ENCODE measurements around the gene ZNF469.

The ZNF469 gene

GRCh38 chr16:88382491-88383400 is at the start of gene ZNF469:
ZNF469 (plus strand) TSS chr16:88382959; CDS start chr16:88427471, 44,512 bp downstream.
- DNase-seq, result no peak

DNA sequence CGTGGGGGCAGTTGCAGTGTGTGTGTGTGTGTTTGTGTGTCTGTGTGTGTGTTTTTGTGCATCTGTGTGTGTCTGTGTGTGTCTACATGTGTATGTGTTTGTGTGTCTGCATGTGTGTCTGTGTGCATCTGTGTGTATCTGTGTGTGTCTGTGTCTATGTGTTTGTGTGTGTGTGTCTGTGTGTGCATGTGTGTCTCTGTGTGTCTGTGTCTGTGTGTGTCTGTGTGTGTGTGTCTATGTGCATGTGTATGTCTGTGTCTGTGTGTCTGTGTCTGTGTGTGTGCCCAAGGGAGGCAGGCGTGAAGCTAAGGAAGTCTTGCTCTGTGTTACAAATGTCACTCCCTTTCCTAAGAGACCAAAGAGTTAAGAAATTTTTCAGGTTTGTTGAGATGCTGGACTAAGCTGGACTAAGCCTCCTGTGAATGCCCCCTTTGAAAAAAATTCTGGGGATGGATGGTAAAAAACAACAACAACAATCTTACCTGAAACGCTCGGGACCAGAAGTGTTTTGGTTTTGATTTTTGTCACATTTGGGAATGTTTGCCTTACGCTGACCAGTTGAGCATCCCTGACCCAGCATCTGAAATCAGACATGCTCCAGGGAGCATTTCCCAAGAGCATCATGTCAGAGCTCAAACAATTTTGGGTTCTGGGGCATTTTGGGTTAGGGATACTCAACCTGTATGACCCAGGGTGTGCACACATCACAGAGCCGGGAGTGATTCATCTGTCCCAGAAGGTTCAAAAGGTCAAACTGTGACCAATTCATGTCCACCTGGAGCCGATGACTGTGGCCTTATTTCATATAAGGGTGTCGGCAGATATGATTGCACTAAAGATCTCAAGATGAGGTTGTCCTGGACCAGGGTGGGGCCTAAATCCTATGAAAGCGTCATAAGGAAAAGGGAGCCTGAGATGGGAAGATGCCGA is 48.6 kb upstream of the ZNF469 start:
- no peak for DNase-seq

DNA sequence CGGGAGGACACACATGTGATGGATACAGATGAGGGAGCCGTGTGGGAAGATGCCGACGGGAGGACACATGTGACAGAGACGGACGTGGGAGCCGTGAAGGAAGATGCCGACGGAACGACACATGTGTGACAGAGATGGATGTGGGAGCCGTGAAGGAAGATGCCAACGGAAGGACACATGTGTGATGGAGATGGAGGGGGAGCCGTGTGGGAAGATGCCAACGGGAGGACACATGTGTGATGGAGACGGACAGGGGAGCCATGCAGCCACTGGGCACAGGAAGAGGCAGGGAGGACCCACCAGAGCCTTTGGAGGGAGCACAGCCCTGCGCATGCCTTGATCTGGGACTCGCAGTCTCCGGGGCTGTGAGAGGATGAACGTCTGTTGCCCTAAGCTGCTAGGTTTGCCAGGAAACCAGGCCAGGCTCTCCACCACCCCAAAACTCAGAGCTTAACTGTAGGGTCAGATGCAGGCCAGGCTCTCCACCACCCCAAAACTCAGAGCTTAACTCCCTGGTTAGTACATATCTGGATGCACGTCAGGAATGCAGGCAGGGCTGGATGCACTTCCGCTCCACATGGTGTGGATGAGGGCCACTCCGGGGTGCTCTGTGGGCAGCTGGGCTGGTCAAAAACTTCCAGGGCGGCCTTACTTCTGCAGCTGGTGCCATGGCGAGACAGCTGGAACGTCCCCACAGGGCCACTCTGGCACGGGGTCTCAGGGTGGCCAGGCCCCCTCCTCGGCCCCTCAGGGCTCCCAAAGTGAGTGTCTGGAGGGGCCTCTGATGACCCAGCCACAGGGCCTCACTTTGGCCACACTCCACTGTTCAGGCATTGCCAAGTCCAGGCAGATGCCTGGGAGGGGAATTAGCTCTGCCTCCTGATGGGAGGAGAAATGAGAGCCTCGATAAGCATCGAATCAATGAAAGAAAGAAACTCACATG is 47.7 kb upstream of the ZNF469 start:
- DNase-seq, result no peak

- DNase-seq, result no peak
Measured at GRCh38 chr16:88337021-88337420, 45.7 kb upstream of the ZNF469 start.

- no peak for DNase-seq
Measured at GRCh38 chr16:88337538-88337937, 45.2 kb upstream of the ZNF469 start.

GRCh38 chr16:88338111-88338510 is 44.6 kb upstream of the ZNF469 start:
- DNase-seq, result no peak

DNA sequence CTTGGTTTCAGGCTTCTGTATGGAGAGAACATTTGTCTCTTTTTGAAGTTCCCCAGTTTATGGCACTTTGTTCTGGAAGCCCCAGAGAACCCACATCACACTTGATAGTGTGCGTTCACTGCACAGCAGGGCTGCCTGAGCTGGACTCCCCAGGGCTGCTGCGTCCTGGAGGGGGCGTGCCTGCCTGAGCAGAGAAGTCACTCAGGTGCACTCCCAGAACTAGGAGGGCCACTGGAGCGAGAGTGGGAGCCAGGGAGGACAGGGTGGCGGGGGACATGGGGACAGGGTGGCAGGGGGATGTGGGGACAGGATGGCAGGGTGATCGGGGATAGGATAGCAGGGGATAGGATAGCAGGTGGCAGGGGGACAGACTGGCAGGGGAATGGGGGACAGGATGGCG is 43.9 kb upstream of the ZNF469 start:
- DNase-seq, result no peak

DNA sequence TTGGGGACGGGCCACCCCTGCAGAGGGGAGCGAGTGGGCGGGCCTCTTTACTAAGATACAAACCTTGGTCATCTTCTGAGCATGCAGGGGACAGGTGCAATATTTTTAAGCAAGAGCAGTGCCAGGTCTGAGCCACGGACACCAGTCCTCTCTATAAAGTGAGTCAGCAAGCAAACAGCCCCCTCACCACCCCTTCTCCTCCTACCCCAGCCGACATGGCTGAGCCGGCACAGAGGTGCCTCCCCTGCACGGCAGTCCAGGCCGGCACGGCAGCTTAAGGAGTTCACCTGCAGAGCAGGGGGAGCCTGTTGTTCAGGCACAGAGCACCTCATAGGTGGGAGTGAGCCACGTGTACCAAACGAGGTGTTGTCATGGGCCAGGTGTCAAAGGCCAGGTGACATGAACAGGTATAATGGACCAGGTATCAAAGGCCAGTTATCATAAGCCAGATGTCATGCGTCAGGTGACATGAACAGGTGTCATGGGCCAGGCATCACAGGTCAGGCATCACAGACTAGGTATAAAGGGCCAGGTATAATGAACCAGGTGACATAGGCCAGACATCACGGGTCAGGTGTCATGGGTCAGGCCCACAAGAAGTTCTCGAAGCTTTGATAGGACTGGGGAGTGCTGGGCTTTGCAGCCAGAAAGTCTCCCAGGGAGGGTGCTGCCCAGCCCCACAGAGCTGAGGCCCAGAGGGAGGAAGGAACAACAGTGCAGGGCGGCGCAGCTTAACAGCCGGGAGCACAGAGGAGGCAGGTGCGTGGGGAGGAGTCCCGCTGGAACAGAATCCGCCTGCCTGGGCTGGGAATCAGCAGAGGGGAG is 42.6 kb upstream of the ZNF469 start:
- no peak for DNase-seq

GRCh38 chr16:88340755-88341150 is 42.0 kb upstream of the ZNF469 start:
- DNase-seq, result no peak

GRCh38 chr16:88341551-88342290 is 41.0 kb upstream of the ZNF469 start:
- DNase-seq, result no peak

DNA sequence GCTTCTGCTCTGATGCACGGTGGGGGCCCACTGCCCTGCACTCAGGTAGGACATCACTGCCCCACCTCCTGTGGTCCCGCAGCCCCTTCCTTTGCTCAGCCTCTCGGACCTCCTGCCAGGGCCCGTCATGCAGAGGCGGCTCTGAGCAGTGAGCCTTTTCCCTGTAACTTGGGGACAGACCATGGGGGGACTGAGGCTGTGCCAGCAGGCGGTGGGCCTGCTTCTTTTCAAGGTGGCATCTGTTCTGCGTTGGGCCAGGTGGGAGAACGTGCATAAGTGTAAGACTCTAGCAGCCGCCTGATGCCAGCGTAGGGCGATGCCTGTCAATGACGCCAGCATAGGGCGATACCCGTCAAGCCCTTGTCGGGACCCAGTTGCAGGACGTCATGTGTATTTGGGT is 40.3 kb upstream of the ZNF469 start:
- no peak for DNase-seq

DNA sequence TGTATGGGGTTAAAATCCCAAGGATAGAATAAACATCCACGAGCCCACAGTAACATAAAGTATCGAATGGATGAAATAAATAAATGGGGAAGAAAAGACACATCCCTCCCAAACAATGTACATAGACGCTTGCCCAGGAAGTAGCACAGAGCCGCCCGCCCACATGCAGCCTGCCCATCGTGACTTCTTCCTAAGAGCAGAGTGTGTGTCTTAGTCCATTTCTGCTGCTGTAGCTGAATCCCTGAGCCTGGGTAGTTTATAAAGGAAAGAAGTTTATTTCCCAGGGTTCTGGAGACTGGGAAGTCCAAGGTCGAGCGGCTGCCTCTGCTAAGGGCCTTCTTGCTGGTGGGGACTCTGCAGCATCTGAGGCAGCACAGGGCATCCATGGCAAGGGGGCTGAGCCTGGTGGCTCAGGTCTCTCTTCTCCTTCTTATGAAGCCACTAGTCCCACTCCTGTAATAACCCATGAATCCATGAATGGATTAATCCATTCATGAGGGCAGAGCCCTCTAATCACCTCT is 39.4 kb upstream of the ZNF469 start:
- DNase-seq, result no peak

DNA sequence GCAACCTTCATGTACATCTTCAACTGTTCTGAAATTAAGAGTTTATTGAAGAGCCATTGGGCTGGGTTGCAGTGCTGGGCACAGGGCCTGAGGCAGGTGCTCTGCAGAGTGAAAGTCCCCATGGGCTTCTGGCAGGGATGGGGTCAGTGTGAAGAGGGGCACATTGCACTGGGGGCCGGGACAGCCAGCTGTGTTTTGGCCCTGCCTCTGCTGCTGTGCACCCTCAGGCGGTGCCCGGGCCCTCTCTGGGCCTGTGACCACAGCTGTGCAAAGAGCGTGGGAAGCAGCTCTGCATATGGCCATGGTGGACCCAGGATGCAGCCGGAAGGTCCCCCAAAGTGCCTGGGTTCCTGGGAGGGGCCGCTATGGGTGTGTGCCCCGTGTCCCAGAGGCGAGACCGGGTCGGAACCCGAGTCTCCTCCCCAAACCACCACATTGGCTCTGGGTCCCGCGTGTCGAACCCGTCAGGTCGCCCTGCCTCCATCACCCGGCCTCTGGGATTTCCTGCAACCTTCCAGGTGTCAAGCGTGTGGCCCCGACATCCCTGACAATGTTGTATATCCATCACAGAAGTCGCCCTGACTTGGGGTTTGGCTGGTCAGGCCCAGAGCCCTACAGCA is 38.2 kb upstream of the ZNF469 start:
- no peak for DNase-seq

DNA sequence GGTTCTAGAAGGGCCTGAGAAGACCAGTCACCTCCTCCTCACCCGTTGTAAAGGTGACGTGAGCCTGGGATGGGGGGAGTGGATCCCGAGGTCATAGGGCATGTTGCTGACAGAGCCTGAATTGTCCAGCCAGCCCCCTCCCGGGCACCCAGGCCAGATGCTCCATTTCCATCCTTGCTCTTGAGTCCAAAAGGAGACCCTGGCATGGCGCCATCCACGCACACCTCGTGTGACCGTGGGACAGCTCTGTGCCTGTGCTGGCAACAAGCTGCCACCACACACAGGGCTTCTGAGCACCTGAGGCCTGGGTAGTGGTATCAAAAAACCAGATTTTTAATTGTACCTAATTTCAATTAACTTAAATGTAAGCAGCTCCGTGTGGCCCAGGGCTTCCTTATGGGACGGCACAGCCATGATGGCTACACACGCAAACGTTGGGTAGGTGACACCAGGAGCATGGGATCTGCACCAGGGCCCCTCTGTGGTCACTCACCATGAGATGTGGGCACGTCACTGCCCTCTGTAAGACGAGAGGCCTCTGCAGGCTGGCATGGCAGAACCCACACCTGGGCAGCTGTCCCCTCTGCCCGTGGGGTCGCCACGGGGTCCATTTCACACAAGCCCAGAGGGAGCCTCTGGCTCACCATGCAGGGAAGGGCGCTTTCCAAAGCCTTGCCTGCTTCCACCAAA is 37.6 kb upstream of the ZNF469 start:
- no peak for DNase-seq

DNA sequence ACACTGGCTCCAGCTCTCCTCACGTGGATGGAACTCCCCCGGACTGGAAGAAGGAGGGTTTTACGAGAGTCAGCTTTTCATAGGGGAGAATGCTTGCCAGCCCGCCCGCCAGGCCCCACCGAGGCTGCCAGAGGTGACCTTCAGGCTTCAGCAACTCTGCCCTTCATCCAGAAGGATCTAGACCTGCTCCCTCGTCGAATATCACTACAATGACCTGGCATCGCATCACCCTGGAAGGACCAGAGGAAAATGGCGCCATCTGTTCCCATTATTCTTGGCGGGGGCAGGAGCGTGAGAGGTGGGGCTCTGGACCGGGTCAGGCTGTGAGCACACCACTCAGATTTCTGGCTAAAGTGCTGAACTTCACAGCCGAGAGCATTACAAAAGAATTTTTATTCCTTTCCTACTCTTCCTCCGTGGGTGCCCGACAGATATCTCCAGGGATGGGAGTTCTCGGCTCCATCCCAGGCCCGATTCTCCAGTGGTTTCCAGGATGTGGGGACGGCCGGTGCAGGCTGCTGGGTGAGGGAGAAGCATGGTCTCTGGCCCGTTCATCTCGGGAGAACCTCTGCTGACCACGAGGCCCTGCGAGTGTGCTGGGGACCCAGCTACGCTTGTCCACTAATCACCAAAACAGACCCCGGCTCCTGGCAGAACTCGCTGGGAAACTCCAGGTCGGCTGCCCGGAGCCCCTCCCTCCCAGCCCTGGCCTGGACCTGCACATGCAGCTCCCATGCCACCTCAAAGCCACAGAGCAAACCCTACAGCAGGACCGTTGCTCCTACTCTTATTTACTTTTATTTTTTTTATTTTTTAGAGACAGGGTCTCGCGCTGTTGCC is 36.8 kb upstream of the ZNF469 start:
- no peak for DNase-seq

- DNase-seq, result no peak
Measured at GRCh38 chr16:88346680-88347505, 35.9 kb upstream of the ZNF469 start.

- DNase-seq, result no peak
Measured at GRCh38 chr16:88347656-88348376, 34.9 kb upstream of the ZNF469 start.

Data from GF-D8 (cell line).